Measurements from ENCODE around the gene PTAR1.
"Not testable (repeated sequence)": the region's sequence is repeated elsewhere in the genome, so short reads cannot be mapped to it uniquely, and the experiment has no call there.

PTAR1 gene

DNA sequence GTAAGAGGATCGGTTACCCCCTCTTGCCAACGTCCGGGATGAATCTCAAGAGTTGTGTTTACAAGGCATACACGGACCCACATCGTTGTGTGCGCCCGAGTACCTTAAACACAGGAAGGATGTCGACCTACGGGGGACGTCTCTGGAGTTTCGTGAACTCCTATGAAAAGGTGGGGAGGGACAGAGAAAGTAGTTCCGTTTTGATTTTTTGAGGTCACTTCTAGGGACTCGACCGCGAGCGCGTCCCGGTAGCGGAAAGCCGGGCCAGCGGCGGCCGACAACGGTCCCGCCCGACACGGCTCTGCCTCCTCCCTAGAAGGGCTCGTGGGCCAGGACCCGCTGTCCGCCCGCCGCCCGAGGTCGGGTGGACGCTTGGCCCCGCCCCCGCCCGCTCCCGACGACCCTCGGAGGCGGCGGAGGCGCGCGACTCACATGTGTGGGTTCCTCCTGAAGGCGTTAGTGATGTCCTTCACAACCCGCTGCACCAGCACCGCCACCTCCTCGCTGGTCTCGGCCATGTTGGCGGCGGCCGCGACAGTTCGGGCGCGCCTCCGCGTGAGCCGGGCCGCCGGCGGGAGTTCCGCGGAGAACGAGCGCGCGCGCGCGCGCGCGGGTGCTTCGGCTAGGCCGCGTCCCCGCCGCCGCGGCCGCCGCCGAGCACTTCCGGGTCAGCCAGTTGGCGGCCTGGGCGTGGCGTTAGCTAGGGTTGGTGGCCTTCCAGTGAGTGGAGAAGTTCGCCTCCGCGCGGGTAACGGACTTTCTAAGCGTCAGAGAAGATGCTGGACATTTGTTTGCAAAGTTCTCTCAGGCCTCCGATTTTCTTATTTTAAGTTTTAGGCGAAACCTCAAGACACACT is at the start of gene PTAR1:
Gene PTAR1 (minus strand): TSS at position 591 of the 857 bp plus-strand sequence. CDS start 73 bp downstream, at position 518.
- DNase-seq: peak; percentile 83

- DNase-seq: no peak
Observed at GRCh38 chr9:69809304-69809863, 49.6 kb upstream of the PTAR1 start.

DNA sequence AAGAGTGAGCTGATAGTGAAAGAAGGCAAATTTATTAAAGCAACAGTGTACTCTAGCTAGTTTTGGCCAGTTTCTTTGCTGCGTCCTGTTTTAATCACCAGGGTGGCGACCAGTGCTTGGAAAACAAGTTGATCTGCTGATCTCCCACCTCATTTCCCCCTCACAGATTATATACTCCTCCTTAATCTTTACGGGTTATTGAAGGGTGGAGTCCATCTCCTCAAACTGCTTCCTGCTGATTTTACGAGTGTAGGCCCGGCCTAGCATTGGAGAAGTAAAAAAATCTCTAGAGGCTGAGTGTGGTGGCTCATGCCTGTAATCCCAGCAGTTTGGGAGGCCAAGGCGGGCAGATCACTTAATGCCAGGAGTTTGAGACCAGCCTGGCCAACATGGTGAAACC is 46.8 kb upstream of the PTAR1 start:
- DNase-seq: no peak

GRCh38 chr9:69805962-69806515 is 46.2 kb upstream of the PTAR1 start:
- DNase-seq: no peak

DNA sequence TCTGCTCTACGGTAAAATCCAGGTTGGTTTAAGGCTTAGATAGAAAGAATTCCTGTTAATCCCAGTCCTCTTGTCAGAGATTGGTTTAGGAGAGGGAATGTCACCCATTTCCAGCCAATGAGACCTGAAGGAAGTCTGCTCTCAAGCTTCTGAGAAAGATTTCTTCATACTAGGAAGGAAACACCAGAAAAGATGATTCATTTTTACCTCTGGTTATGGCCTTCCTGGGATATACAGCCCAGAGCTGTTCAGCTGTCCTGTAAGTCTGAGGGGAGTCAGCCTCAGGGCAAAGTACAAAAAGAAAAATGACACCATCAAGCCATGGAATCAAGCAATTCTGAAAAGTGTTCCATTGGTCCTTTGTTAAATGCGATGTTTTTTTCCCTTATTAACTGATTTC is 42.2 kb upstream of the PTAR1 start:
- DNase-seq: no peak

DNA sequence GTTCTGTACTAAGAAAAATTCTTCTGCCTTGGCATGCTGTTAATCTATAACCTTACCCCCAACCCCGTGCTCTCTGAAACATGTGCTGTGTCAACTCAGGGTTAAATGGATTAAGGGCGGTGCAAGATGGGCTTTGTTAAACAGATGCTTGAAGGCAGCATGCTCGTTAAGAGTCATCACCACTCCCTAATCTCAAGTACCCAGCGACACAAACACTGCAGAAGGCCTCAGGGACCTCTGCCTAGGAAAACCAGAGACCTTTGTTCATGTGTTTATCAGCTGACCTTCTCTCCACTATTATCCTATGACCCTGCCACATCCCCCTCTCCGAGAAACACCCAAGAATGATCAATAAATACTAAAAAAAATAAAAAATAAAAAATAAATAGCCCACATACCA is 40.2 kb upstream of the PTAR1 start:
- DNase-seq: not testable (repeated sequence)

GRCh38 chr9:69799521-69799920 is 39.7 kb upstream of the PTAR1 start:
- not testable (repeated sequence) for DNase-seq

DNA sequence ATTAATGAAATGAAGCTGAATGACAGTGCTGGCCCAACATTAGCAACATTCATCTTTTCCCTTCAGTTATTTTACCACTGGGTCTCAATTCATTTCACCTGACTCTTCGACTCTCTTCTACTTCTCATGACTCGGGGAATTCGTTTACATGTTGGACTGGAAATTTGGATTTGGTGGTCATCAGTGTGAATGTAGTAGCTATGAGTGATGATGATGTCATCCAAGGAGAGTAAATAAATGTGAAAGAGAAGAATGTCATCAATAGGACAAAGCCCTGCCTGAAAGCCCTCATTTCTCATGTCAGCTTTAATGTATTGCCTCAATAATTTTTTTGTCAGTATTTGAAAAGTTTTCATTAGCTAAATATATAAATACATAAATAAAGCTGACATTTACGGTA is 38.9 kb upstream of the PTAR1 start:
- no peak for DNase-seq

DNA sequence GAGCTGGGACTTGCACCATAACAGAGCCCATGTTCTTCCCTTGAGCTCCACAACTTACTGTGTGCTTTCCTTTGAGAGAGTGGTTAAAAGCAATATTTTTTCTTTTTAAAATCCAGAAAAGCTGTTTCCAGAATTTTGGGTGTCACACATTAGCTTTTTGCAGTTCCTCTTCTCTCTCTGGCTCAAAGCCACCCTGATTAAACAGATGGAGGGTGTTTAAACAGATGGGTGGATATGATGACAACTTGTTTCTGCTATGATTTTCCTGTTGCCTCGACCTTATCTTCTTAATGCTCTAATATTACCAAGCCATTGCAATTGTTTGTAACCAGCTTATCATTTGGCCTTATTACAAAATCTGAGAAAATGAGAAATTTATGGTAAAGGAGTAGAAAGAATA is 37.9 kb upstream of the PTAR1 start:
- no peak for DNase-seq

GRCh38 chr9:69794356-69794755 is 34.5 kb upstream of the PTAR1 start:
- DNase-seq: no peak

DNA sequence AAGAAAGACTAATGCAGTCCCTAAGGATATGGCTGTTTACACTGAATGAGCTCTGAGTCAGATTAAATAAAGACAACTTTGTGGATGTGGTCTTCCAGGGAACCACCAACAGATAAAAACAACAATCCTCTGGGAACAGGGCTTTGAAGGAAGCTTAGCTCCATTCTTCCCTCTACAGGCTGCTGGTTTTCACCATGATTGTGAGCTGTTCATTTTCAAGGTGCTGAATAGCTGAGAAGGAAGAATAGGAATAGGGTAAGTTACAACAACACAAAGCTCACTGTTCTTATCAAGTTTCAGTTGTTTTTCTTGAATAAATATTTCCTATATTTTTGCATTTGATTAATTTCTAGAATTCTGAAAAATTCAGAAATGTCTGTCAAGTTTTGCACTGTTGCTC is 25.9 kb upstream of the PTAR1 start:
- no peak for DNase-seq

- DNase-seq: no peak
Observed at GRCh38 chr9:69773258-69773657, 13.4 kb upstream of the PTAR1 start.

GRCh38 chr9:69771775-69772418 is 12.1 kb upstream of the PTAR1 start:
- DNase-seq: no peak

GRCh38 chr9:69768716-69769115 is 8.9 kb upstream of the PTAR1 start:
- DNase-seq: no peak

DNA sequence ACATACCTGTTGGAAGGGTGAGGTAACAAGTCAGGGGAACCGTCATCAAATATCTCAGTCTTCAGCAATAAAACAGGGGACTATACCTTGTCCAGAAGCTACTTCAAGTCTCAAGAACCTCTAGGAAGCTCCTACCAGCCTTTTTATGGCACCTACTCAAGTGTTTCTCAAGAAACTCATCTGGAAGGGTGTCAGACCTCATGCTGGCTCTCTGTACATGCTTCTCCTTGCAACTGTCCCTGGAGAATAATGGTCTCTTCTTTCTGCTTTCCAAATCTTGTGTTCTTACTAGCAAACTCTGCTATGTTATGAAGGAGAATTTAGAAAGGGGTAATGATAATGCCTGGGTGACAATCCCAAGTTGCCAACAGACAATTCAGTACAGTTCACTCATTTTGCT is 8.3 kb upstream of the PTAR1 start:
- DNase-seq: no peak

- not testable (repeated sequence) for DNase-seq
Observed at GRCh38 chr9:69763862-69764261, 4.1 kb upstream of the PTAR1 start.

- no peak for DNase-seq
Observed at GRCh38 chr9:69762527-69762926, 2.7 kb upstream of the PTAR1 start.

DNA sequence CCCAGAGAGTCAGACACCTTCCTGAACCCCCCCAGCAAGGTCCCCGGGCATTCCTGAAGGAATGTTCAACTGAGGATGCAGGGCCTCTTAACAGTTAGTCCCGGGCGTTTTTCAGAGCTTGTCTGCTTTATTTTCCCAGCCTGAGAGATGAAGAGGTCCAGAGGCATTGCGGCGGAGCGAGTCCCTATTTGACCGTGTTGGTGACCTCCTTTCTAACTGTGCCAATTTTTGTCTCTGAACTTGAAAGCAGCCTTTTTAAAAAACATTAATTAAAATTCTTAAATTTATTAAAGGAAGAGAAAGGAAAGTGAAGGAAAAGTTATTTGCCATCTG is 433 bp upstream of the PTAR1 start:
- no peak for DNase-seq

GRCh38 chr9:69759021-69759420 is 790 bp downstream of the PTAR1 start:
- no peak for DNase-seq

- DNase-seq: peak; percentile 9
Observed at GRCh38 chr9:69757996-69758675, 1.7 kb downstream of the PTAR1 start.

DNA sequence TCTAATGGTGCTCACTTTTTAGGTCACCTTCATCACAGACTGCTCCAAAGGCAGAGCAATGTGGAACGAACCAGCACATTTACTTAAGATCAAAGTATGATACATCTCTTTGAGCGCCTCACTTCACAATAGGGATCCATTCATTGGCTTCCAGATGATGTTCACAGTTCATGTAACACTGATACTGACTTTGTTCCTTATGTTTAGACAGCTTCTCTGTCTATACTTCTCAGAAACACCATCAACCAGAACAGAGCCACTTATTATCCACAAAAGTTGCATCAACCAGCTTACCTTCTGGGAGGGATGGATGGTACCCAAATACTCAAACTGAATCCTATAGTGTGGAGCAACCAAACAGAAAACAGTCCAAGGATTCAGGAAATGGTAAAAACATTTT is 4.6 kb downstream of the PTAR1 start:
- DNase-seq: no peak

- DNase-seq: no peak
Observed at GRCh38 chr9:69753830-69754229, 6.0 kb downstream of the PTAR1 start.

DNA sequence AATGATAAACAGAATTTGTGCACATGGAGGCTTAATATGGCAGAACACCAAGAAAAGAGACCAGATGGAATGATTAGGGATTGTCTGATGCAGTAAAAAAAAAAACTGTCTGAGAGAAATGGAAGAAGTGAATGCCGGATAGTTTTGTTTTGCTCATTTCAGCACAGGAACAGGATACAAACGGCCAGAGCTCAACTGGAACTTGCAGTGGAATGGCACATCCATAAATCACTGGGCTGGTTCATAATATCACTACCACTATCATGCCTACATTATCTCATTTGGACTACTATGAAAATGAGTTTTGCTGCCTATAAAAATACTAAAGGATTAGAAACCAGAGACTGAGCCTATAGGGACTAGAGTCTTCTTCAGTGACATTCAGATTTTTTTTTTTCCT is 9.7 kb downstream of the PTAR1 start:
- no peak for DNase-seq
